Measurements from ENCODE around the gene SELPLG.

- TF ChIP-seq FOXP2 (optimal IDR thresholded peaks at IDR 0.05; ENCODE audit: control extremely low read depth, extremely low read length, insufficient read depth) (no peak), EZH2 (IDR thresholded peaks at IDR 0.05) (no peak), POLR2AphosphoS5 (IDR thresholded peaks at IDR 0.05; ENCODE audit: borderline replicate concordance, low read depth, low read length) (no peak)
These were observed 7.2 kb upstream of the SELPLG start for GRCh38 chr12:108640802-108641445.

All from SK-N-MC (cell line).